Liver (tissue), 9 donors: Measurements from ENCODE around the gene FER1L5. TPM values are rescaled to one million over a fixed set of nuclear protein-coding genes. Genes with fewer than 3 reads are reported as not detected.

Source experiments
- DNase-seq: peaks from one replicate; pipeline ENCODE4 v3.0.0-alpha.2; 2017; ENCODE audit warnings: low spot score
- H3K27ac ChIP-seq, 2 donors: one replicate each; pipeline ENCODE4 v1.7.0; 2013; ENCODE audit warnings: inconsistent platforms in 2 of 2, low read length in 2 of 2, control low read depth in 1 of 2, low read depth in 1 of 2, mild to moderate bottlenecking in 1 of 2
- H3K27me3 ChIP-seq, 4 donors: one replicate each; pipeline versions ENCODE4 v1.6.1 to v1.7.0; 2013; ENCODE audit warnings: low read length in 3 of 4, inconsistent platforms in 1 of 4, mild to moderate bottlenecking in 1 of 4, moderate library complexity in 1 of 4; ENCODE audit not compliant: control insufficient read depth in 4 of 4, insufficient read depth in 4 of 4
- H3K36me3 ChIP-seq, 4 donors: one replicate each; pipeline versions ENCODE4 v1.6.1 to v1.7.0; 2013; ENCODE audit warnings: low read length in 3 of 4, mild to moderate bottlenecking in 3 of 4, low read depth in 1 of 4, moderate library complexity in 1 of 4; ENCODE audit not compliant: control insufficient read depth in 4 of 4, insufficient read depth in 3 of 4
- H3K4me1 ChIP-seq, 4 donors: one replicate each; pipeline versions ENCODE4 v1.6.1 to v1.7.0; 2013; ENCODE audit warnings: low read length in 3 of 4, mild to moderate bottlenecking in 3 of 4, moderate library complexity in 1 of 4; ENCODE audit not compliant: control insufficient read depth in 4 of 4, insufficient read depth in 4 of 4
- H3K4me3 ChIP-seq, 3 donors: one replicate each; pipeline versions ENCODE4 v1.6.1 to v1.7.0; 2013; ENCODE audit warnings: low read length in 3 of 3, control low read depth in 1 of 3, low read depth in 1 of 3, mild to moderate bottlenecking in 1 of 3
- H3K9ac ChIP-seq, 2 donors: one replicate each; pipeline ENCODE4 v1.7.0; 2013; ENCODE audit warnings: low read length in 2 of 2, mild to moderate bottlenecking in 2 of 2, moderate library complexity in 2 of 2, control low read depth in 1 of 2, low read depth in 1 of 2
- H3K9me3 ChIP-seq, 4 donors: one replicate each; pipeline versions ENCODE4 v1.6.1 to v1.7.0; 2013; ENCODE audit warnings: low read length in 3 of 4; ENCODE audit not compliant: control insufficient read depth in 4 of 4
- ATF3 ChIP-seq: IDR thresholded peaks from 2 replicates; pipeline ENCODE4 v1.6.1; 2016; ENCODE audit warnings: antibody characterized with exemption
- CTCF ChIP-seq: fragments of 150-350 bp; IDR thresholded peaks from 2 replicates; pipeline ENCODE4 v1.5.1; 2017; ENCODE audit warnings: improper control_type of control experiment, low read depth, low read length; ENCODE audit not compliant: missing input control
- FOXA1 ChIP-seq: IDR thresholded peaks from 2 replicates; pipeline ENCODE4 v1.6.1; 2016; ENCODE audit warnings: antibody characterized with exemption
- GABPA ChIP-seq, 2 donors: IDR thresholded peaks in 1 of 2; conservative IDR thresholded peaks in 1 of 2; 2 replicates each; pipeline ENCODE4 v1.6.1; 2016; ENCODE audit warnings: antibody characterized with exemption in 2 of 2, mild to moderate bottlenecking in 1 of 2, moderate library complexity in 1 of 2
- HNF4A ChIP-seq, 2 donors: conservative IDR thresholded peaks; 2 replicates each; pipeline ENCODE4 v1.6.1; 2016; ENCODE audit warnings: antibody characterized with exemption in 2 of 2, mild to moderate bottlenecking in 2 of 2
- HNF4G ChIP-seq: IDR thresholded peaks from 2 replicates; pipeline ENCODE4 v1.6.1; 2016; ENCODE audit warnings: antibody characterized with exemption
- JUND ChIP-seq, 2 donors: IDR thresholded peaks; 2 replicates each; pipeline ENCODE4 v1.6.1; 2016; ENCODE audit warnings: antibody characterized with exemption in 2 of 2
- MAX ChIP-seq: IDR thresholded peaks from 2 replicates; pipeline ENCODE4 v1.6.1; 2016; ENCODE audit warnings: antibody characterized with exemption
- NR2F2 ChIP-seq: IDR thresholded peaks from 2 replicates; pipeline ENCODE4 v1.6.1; 2016; ENCODE audit warnings: antibody characterized with exemption
- RAD21 ChIP-seq, 2 donors: IDR thresholded peaks; 2 replicates each; pipeline ENCODE4 v1.6.1; 2016; ENCODE audit warnings: antibody characterized with exemption in 2 of 2, mild to moderate bottlenecking in 2 of 2
- REST ChIP-seq: IDR thresholded peaks from 2 replicates; pipeline ENCODE4 v1.6.1; 2016; ENCODE audit warnings: antibody characterized with exemption, mild to moderate bottlenecking
- RXRA ChIP-seq, 2 donors: IDR thresholded peaks; 2 replicates each; pipeline ENCODE4 v1.6.1; 2017 to 2018; ENCODE audit warnings: antibody characterized with exemption in 2 of 2, mild to moderate bottlenecking in 1 of 2
- SP1 ChIP-seq: IDR thresholded peaks from 2 replicates; pipeline ENCODE4 v1.6.1; 2018; ENCODE audit warnings: antibody characterized with exemption, mild to moderate bottlenecking
- ZBTB33 ChIP-seq: IDR thresholded peaks from 2 replicates; pipeline ENCODE4 v1.6.1; 2016; ENCODE audit warnings: antibody characterized with exemption
- WGBS: extraction: QIAGEN DNeasy Blood & Tissue Kit; methylation state at CpG from one replicate; pipeline ENCODE4 v1.1.7; 2013; 5-methylcytosine and 5-hydroxymethylcytosine counted together
- polyA plus RNA-seq, 2 donors: library from polyadenylated mRNA; stranded (reverse) in 1 of 2; unstranded in 1 of 2; fragments of 200-250 nt in 1 of 2; fragments of >200 nt in 1 of 2; fragmentation: Nextera tagmentation in 1 of 2; extraction: Ambion mirVana in 1 of 2; gene quantifications; one replicate each; pipeline versions ENCODE4 v1.2.1 to v1.2.3, GENCODE V29; 2013 to 2015
- total RNA-seq, 2 donors: library from RNA; depleted of rRNA; stranded (reverse); fragments of >200 nt; gene quantifications; one replicate each; pipeline ENCODE4 v1.2.3, GENCODE V29; 2014
- donor health status: healthy.
- donor health status: healthy.
- donor health status: healthy.
- donor health status: healthy.
- donor health status: healthy.

The FER1L5 gene
- total and polyA plus RNA-seq, 4 donors: under 0.01 TPM; not detected in 3

GRCh38 chr2:96694279-96694678 lies 51.7 kb downstream of the FER1L5 start:
- no peaks in the 10 kb centered on the region for H3K9me3 ChIP-seq
- DNase-seq: no peak

GRCh38 chr2:96694816-96695455 lies 52.4 kb downstream of the FER1L5 start:
- Histone ChIP-seq H3K9me3 (no peaks in the 10 kb centered on the region), H3K27ac (no peak overlapping the region), H3K9ac (no peak overlapping the region), H3K36me3 (no peaks in the 10 kb centered on the region), H3K4me1 (no peaks in the 10 kb centered on the region), H3K4me3 (no peak overlapping the region), H3K27me3 (no peaks in the 10 kb centered on the region)
- 91% methylated on average over 13 of the region's 13 CpGs for WGBS
- no peak for DNase-seq
- TF ChIP-seq HNF4A (conservative IDR thresholded peaks at IDR 0.05) (no peak), MAX (no peak), REST (no peak), ATF3 (no peak), CTCF (no peak), GABPA (IDR thresholded peaks at IDR 0.05 in 1 of 2, conservative IDR thresholded peaks at IDR 0.05 in 1 of 2) (no peak), RXRA (IDR thresholded peaks at IDR 0.05) (no peak), ZBTB33 (no peak), RAD21 (IDR thresholded peaks at IDR 0.05) (no peak), HNF4G (no peak)

More at GRCh38 chr2:96694279-96694678, 51.7 kb downstream of the FER1L5 start:
- Histone ChIP-seq H3K27ac (no peak overlapping the region), H3K4me3 (no peak overlapping the region), H3K9ac (no peak overlapping the region), H3K27me3 (no peaks in the 10 kb centered on the region), H3K36me3 (no peaks in the 10 kb centered on the region), H3K4me1 (no peaks in the 10 kb centered on the region)
- TF ChIP-seq MAX: no peak
- TF ChIP-seq FOXA1: no peak
- TF ChIP-seq JUND (IDR thresholded peaks at IDR 0.05): no peak
- TF ChIP-seq SP1: no peak
- TF ChIP-seq RAD21 (IDR thresholded peaks at IDR 0.05): no peak
- no peak for TF ChIP-seq HNF4A (conservative IDR thresholded peaks at IDR 0.05)
- TF ChIP-seq NR2F2: no peak
- 94% methylated on average over 8 of the region's 8 CpGs for WGBS
